ENCODE results near the gene OR5AU1.
"Not testable (repeated sequence)": the region's sequence is repeated elsewhere in the genome, so short reads cannot be mapped to it uniquely, and the experiment has no call there.

OR5AU1 gene

DNA sequence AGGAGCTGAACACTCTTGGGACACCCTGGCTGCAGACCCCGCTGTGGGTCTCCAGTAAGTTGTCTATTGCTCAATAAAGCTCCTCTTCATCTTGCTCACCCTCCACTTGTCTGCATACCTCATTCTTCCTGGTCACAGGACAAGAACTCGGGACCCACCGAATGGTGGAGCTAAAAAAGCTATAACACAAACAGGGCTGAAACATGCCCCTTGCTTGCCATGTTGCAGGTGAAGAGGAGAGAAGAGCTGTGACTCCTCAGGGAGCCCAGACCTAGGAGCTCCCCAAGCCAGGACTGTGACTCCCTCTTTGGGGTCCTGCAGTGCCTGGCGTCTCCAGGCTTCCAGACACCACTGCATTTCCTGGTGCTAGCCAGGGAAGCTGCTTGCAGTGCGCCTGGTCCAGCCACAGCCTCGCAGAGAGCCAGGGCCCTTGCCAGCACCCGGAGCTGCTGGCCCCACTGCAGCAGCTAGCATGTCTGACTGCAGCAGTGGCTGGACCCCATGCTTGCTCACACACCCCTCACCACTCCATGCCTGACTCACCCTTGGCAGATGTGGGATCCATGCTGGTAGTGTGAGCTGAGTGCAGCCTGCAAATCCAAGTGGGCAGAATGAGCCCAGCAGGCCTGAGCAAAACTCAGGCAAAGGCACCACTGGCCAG lies 37.1 kb upstream of the OR5AU1 start:
- Mint-ChIP-seq H3K27ac (no peak overlapping the region), H3K4me3 (peak overlapping the region; percentile 77 to 79), H3K9me3 (no peaks in the 10 kb centered on the region), H3K36me3 (ENCODE audit: insufficient read depth) (peaks cover 6% of the 10 kb centered on the region), H3K27me3 (no peaks in the 10 kb centered on the region), H3K4me1 (ENCODE audit: low read depth in 2 of 2) (peaks cover 12 to 15% of the 10 kb centered on the region in 2 donors)
- ATAC-seq (replicated peaks): no peak
- DNase-seq: no peak

DNA sequence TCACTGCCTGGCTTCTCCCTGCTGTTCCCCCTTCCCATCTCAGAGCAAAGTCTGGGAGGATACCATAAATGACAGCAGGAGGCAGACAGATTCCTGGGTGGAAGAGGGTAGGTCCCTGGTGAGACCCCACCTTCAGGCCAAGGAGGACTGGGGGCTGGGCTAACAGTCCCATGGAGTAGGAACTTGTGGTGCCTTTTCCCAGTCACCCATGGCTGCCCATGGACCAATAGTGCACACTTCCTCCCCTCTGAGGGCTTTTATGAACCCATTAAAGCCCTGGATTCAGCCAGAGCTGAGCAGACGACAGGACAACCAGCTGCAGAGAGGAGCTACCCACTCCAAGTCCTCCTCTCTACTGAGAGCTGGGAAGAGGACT lies 36.6 kb upstream of the OR5AU1 start:
- no peak for ATAC-seq (replicated peaks)
- Mint-ChIP-seq H3K27ac (peak overlapping the region in 1 of 2 donors; percentile 68), H3K9me3 (no peaks in the 10 kb centered on the region), H3K27me3 (no peaks in the 10 kb centered on the region), H3K36me3 (ENCODE audit: insufficient read depth) (peaks cover under 1% of the 10 kb centered on the region), H3K4me1 (ENCODE audit: low read depth in 2 of 2) (peaks cover 10 to 15% of the 10 kb centered on the region in 2 donors), H3K4me3 (peak overlapping the region; percentile 77 to 79)
- DNase-seq: no peak

DNA sequence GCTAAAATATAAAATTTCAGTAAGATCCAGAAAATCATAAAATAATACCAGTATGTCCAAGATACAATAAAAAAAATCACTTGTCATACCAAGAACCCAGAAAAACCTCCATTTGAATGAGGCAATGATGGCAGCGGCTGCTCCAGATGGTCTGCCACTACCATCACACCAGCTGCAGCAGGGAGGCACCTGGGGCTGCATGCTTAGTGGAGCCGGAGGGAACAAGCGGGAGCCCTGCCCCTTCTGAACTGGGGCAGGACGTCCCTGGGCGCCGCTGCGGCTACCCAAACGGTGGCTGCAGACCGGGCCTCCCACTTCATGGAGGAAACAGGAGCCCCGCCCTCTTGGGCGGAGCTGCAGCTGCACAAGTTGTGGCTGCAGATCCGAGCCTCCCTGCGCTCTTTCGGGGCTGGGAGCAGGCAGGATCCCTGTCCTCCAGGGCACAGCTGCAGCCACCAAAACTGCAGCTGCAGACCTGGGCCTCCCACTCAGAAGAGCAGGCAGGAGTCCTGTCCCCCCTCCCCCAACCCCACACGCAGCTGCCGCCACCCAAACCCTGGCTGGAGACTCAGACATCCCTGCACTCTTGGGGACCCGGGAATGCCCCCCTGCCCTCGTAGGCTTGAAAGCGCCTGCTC lies 36.1 kb upstream of the OR5AU1 start:
- Mint-ChIP-seq H3K27me3 (no peaks in the 10 kb centered on the region), H3K36me3 (ENCODE audit: insufficient read depth) (no peaks in the 10 kb centered on the region), H3K4me1 (ENCODE audit: low read depth in 2 of 2) (peaks cover 10 to 15% of the 10 kb centered on the region in 2 donors), H3K9me3 (no peaks in the 10 kb centered on the region), H3K27ac (peak overlapping the region in 1 of 2 donors; percentile 68), H3K4me3 (peak overlapping the region; percentile 77 to 79)
- DNase-seq (peak; percentile 64 to 77 (median 71)), ATAC-seq (replicated peaks) (peak; percentile 100)

DNA sequence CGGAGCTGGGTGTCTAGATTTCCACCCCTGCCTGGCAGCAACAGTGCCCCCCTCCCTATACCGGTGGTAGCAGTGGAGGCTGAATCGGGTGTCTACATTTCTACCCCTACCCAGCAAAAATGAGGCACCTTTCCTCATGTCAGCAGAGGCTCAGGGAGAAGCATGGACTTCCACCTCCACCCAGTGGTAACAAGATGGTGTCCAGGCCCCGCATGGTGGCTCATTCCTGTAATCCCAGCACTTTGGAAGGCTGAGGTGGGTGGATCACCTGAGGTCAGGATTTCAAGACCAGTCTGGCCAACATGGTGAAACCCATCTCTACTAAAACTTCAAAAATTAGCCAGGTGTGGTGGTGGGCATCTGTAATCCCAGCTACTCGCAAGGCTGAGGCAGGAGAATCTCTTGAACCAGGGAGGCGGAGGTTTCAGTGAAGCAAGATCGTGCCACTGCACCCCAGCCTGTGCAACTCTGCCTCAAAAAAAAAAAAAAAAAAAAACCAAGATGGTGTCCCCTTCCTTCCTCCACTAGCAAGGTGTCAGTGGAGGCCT lies 35.5 kb upstream of the OR5AU1 start:
- no peaks in the 10 kb centered on the region for H3K36me3 Mint-ChIP-seq (ENCODE audit: insufficient read depth)
- DNase-seq (no peak), ATAC-seq (replicated peaks) (peak; percentile 10)
- H3K9me3 Mint-ChIP-seq: no peaks in the 10 kb centered on the region
- H3K4me3 Mint-ChIP-seq: peak overlapping the region; percentile 77 to 79
- peak overlapping the region in 1 of 2 donors; percentile 17 for H3K27ac Mint-ChIP-seq
- H3K4me1 Mint-ChIP-seq (ENCODE audit: low read depth in 2 of 2): peaks cover 10 to 15% of the 10 kb centered on the region in 2 donors
- H3K27me3 Mint-ChIP-seq: no peaks in the 10 kb centered on the region

DNA sequence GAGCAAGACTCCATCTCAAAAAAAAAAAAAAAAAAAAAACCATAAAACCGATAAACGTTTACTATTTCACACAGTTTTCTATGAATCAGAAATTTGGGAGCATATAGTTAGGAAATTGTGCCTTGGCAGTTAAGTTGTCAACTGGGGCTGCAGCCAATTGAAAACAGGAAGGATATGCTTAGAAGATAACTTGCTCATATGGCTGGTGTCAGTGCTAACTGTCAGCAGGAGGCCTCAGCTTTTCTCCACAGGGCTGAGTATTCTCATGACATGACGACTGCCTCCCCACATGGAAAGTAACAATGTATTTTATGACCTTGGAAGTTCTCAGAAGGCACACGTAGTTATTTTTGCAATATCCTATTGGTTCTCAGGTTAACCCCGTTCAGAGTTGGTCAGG lies 29.6 kb upstream of the OR5AU1 start:
- Mint-ChIP-seq H3K9me3 (peaks cover 0 to 4% of the 10 kb centered on the region in 2 donors), H3K27ac (no peak overlapping the region), H3K36me3 (ENCODE audit: insufficient read depth) (no peaks in the 10 kb centered on the region), H3K27me3 (peaks cover 28 to 31% of the 10 kb centered on the region in 2 donors), H3K4me3 (no peak overlapping the region), H3K4me1 (ENCODE audit: low read depth in 2 of 2) (no peaks in the 10 kb centered on the region)
- ATAC-seq (replicated peaks) (no peak), DNase-seq (no peak)

DNA sequence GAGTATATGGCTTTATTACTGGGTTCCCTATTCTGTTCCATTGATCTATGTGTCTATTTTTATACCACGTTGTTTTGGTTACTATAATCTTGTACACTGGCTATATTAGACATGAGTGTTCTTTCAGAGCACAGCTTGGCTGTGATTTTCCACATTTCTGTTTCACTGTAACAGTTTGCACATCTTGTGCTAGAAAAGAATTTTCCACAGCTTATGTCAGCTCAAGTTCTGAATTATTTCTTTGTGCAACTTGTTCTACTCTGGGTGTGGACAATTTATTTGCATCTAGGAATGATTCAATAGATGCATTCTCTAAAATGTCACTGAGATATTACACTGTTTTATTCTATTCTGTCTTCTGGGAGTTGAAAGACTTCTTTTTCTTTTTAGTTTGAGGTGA lies 28.4 kb upstream of the OR5AU1 start:
- no peak overlapping the region for H3K4me3 Mint-ChIP-seq
- no peak for ATAC-seq (replicated peaks)

DNA sequence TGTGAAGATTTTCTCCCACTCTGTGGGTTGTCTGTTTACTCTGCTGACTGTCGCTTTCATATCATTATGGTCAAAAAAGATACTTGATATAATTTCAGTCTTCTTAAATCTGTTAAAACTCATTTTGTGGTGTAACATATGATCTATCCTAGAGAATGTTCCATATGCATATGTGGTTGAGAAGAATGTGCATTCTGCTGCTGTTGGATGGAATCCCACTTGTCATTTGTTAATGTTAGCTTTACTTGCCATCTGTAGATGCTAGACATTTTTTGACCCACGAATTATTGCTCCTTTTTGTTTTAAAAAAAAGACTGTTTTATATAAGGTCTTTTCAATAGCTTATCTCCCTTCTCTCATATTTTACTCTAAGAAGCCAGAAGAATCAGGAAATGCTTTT lies 26.3 kb upstream of the OR5AU1 start:
- ATAC-seq (replicated peaks) (no peak), DNase-seq (no peak)
- Mint-ChIP-seq H3K27me3 (peaks cover 46 to 47% of the 10 kb centered on the region in 2 donors), H3K4me3 (no peak overlapping the region), H3K36me3 (ENCODE audit: insufficient read depth) (no peaks in the 10 kb centered on the region), H3K27ac (no peak overlapping the region), H3K9me3 (peaks cover 0 to 6% of the 10 kb centered on the region in 2 donors), H3K4me1 (ENCODE audit: low read depth in 2 of 2) (no peaks in the 10 kb centered on the region)

More for the DNA sequence above, 28.4 kb upstream of the OR5AU1 start:
- H3K9me3 Mint-ChIP-seq: peaks cover 0 to 4% of the 10 kb centered on the region in 2 donors
- DNase-seq: no peak
- H3K27ac Mint-ChIP-seq: no peak overlapping the region
- H3K36me3 Mint-ChIP-seq (ENCODE audit: insufficient read depth): no peaks in the 10 kb centered on the region
- H3K4me1 Mint-ChIP-seq (ENCODE audit: low read depth in 2 of 2): no peaks in the 10 kb centered on the region
- peaks cover 34 to 35% of the 10 kb centered on the region in 2 donors for H3K27me3 Mint-ChIP-seq

DNA sequence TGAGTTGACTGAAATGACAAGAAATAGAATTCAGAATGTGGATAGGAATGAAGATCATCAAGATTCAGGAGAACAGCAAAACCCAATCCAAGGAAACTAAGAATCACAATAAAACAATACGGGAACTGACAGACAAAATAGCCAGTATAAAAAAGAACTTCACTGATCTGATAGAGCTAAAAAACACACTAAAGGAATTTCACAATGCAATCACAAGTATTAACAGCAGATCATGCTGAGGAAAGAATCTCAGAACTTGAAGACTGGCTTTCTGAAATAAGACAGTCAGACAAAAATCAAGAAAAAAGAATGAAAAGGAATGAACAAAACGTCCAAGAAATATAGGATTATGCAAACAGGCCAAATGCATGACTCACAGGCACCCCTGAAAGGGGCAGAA lies 15.3 kb upstream of the OR5AU1 start:
- ATAC-seq (replicated peaks): no peak
- peaks cover 46 to 71% of the 10 kb centered on the region in 2 donors for H3K27me3 Mint-ChIP-seq
- H3K4me1 Mint-ChIP-seq (ENCODE audit: low read depth in 2 of 2): no peaks in the 10 kb centered on the region
- DNase-seq: no peak
- H3K9me3 Mint-ChIP-seq: no peaks in the 10 kb centered on the region
- no peak overlapping the region for H3K27ac Mint-ChIP-seq
- no peak overlapping the region for H3K4me3 Mint-ChIP-seq
- H3K36me3 Mint-ChIP-seq (ENCODE audit: insufficient read depth): no peaks in the 10 kb centered on the region

DNA sequence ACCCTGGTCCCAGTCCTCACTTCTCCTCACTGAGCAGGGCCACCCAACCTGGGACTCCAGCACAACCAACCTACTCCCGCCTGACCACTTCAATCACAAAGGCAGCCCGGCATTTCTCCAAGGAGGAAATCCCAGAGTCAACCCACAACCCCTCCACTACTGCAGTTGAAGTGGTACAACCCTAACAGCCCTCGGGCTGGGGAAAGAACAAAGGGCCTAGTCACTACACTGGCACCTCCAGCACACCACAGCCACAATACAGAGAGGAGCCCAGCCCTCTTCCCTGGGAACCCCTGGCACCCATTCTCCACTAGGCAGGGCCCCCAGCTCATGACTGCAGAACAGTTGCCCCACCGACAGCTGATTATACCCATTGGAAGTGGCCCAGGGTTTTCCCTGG lies 13.7 kb upstream of the OR5AU1 start:
- H3K4me3 Mint-ChIP-seq: no peak overlapping the region
- no peaks in the 10 kb centered on the region for H3K9me3 Mint-ChIP-seq
- ATAC-seq (replicated peaks): no peak

DNA sequence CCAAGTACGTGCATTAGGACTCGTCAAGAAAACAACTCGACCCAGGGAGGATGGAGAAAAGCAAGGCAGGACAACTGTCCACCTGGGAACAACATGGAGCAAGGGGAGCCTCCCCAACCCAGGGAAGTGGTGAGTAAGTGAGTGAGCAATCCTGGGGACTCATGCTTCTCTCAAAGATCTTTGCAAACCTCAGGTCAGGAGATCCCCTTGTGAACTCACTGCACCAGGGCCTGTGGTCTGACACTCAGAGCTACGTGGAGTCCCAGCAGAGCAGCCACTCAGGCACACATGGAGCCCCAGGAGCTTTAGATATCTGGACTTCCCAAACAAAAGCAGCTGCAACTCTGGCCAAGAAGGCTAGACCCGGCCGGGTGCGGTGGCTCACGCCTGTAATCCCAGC lies 12.2 kb upstream of the OR5AU1 start:
- DNase-seq: no peak
- Mint-ChIP-seq H3K27me3 (peaks cover 45 to 81% of the 10 kb centered on the region in 2 donors), H3K36me3 (ENCODE audit: insufficient read depth) (no peaks in the 10 kb centered on the region), H3K4me1 (ENCODE audit: low read depth in 2 of 2) (peaks cover 4 to 5% of the 10 kb centered on the region in 2 donors), H3K27ac (no peak overlapping the region), H3K9me3 (no peaks in the 10 kb centered on the region), H3K4me3 (no peak overlapping the region)
- no peak for ATAC-seq (replicated peaks)

More for the DNA sequence above, 13.7 kb upstream of the OR5AU1 start:
- no peak overlapping the region for H3K27ac Mint-ChIP-seq
- no peaks in the 10 kb centered on the region for H3K36me3 Mint-ChIP-seq (ENCODE audit: insufficient read depth)
- peaks cover 4 to 5% of the 10 kb centered on the region in 2 donors for H3K4me1 Mint-ChIP-seq (ENCODE audit: low read depth in 2 of 2)
- peaks cover 40 to 81% of the 10 kb centered on the region in 2 donors for H3K27me3 Mint-ChIP-seq
- DNase-seq: no peak

DNA sequence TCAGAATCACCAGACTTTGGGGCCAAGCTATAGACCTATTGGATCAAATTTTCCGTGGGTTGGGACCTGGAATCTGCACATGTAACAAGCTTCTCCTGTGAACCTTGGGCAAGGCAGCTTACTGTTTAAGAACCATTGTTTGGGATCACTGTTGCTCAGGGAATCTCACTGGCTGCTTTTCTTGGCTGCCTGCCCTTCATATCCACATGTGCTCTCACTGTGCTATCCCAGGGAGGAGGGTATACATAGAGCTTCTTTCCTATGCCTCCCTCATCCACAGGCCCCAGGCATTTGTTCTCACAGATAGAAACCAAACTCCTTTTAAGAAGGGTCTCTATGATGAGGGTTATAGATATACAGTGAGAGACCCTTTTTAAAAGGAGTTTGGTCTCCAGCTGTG lies 9.8 kb upstream of the OR5AU1 start:
- peaks cover 51 to 82% of the 10 kb centered on the region in 2 donors for H3K27me3 Mint-ChIP-seq
- H3K9me3 Mint-ChIP-seq; H3K4me1 Mint-ChIP-seq (ENCODE audit: low read depth in 2 of 2); H3K36me3 Mint-ChIP-seq (ENCODE audit: insufficient read depth); H3K4me3 Mint-ChIP-seq; H3K27ac Mint-ChIP-seq; DNase-seq; ATAC-seq (replicated peaks): not testable (repeated sequence)

DNA sequence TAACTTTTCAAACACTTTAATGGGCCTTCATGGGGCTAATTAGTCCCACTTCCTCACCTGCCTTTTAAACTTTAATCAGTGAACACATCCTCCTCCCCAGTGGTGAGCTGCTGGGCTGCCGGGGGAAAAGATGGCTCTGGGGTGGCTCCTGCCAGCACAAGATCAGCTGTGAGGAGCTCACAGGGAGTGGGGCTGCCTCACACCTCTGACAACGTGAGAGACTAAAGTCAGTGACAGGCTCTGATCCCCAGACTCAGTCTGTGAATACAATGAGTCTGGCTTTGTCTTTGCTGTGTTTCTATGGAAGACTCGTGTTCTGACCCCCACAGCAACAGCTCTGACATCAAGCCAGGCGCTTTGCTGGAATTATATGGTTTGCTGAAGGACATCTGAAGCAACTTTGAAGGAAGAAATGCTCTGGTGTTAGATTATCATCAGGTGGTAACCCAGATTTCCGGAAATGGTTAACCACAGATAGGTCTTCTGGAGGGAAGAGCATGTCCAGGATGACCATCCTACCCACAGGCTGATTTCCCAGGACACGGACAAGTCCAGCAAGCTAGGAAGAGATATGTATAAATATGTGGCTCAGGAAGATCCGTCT lies 9.2 kb upstream of the OR5AU1 start:
- H3K4me1 Mint-ChIP-seq (ENCODE audit: low read depth in 2 of 2); DNase-seq; H3K4me3 Mint-ChIP-seq; H3K9me3 Mint-ChIP-seq; H3K36me3 Mint-ChIP-seq (ENCODE audit: insufficient read depth): not testable (repeated sequence)
- peak; percentile 53 for ATAC-seq (replicated peaks)
- H3K27ac Mint-ChIP-seq: peak overlapping the region in 1 of 2 donors; percentile 52
- H3K27me3 Mint-ChIP-seq: peaks cover 49 to 82% of the 10 kb centered on the region in 2 donors

DNA sequence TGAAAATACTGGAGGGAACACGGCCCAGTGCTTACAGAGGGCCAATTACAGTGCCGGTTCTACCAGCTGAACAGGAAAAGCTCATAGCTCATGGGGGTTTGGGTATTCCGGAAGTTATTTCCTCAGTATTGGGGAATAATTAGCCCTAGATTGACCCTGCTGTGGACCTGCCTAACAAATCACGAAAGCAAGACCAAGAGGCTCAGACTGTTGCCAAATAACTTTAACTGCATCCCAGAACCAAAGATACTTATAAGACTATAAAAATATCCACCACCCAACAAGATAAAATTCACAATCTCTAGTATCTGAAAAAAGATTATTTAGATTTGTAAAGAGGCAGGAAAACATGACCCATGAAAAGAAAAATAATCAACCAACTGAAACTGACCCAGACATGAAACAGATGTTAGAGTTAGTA lies 8.0 kb upstream of the OR5AU1 start:
- no peak overlapping the region for H3K27ac Mint-ChIP-seq
- ATAC-seq (replicated peaks): no peak
- DNase-seq: no peak
- no peak overlapping the region for H3K4me3 Mint-ChIP-seq
- H3K36me3 Mint-ChIP-seq (ENCODE audit: insufficient read depth): no peaks in the 10 kb centered on the region
- H3K27me3 Mint-ChIP-seq: peaks cover 49 to 70% of the 10 kb centered on the region in 2 donors
- H3K4me1 Mint-ChIP-seq (ENCODE audit: low read depth in 2 of 2): peaks cover 4 to 5% of the 10 kb centered on the region in 2 donors
- no peaks in the 10 kb centered on the region for H3K9me3 Mint-ChIP-seq
